NOMO-1 treated with DMSO at 0.1 percent for 48 hours (cell line): Measurements from ENCODE around the gene DCAF4L1.

Source experiments
- DNase-seq: peaks from one replicate; lab custom pipeline; 2025; ENCODE audit not compliant: unreplicated experiment; lab: John Stamatoyannopoulos, UW

DCAF4L1 gene

DNA sequence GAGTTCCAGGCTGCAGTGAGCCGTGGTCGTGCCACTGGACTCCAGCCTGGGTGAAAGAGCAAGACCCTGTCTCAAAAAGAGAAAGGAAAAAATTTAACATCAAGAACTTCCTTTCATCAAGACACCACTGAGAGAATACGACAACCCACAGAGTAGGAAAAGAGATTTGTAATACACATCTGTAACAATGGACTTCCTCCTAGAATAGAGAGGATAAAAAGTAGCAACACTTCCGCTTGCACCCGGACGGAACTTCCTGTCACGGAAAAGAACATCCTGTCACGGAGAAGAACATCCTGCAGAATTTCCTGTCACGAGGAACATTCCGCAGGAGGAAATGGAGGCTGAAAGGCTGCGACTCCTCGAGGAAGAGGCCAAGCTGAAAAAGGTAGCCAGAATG is at the start of gene DCAF4L1:
DCAF4L1 (plus strand) TSS at position 301 of the 400 bp plus-strand sequence; CDS start at position 338, 37 bp downstream.
- DNase-seq: no peak

DNA sequence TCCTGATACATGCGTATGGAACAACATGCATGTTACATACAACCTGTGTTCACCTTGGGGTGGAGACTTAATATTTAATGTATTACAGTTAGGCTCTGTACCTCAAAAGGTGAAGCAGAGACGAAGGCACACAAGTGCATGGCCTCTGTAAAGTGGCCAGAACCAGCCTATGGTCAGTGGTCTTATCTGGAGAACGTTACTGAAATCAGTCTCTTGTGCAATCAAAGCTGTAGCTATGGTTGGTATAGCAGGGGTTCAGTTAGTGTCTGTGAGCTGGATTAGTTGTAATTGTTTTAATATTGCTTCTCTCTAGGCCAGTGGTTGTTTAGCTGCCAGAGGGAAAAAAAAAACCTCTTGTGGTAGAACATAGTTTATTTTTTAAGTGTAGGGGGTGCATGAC is 48.6 kb upstream of the DCAF4L1 start:
- DNase-seq: no peak

- peak; percentile 88 for DNase-seq
These were observed 47.5 kb upstream of the DCAF4L1 start for GRCh38 chr4:41933997-41934503.

- peak; percentile 88 for DNase-seq
These were observed 47.0 kb upstream of the DCAF4L1 start for GRCh38 chr4:41934514-41934900.

- peak; percentile 92 for DNase-seq
These were observed 46.5 kb upstream of the DCAF4L1 start, which contains the start of gene TMEM33 for GRCh38 chr4:41934901-41935651. TSS of gene TMEM33 (plus strand) at chr4:41935429. CDS start at chr4:41935485, 56 bp downstream.

DNA sequence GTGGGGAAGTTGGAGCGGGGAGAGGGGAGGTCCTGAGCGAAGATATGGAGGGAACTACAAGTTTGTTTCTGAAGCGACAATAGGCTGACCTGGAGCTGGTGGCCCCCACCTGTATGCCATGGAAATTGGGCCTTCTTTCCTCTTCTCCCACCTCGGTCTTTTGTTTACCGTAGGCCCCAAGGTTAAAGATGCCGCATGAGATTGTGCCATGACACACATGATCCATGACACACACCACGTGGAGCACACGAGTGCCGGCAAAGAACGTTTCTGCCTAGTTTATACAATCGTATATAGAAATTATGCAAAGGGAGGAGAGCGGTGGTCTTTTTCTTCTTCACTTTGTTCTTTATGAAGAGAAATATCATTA is 45.9 kb upstream of the DCAF4L1 start:
- DNase-seq: no peak

GRCh38 chr4:41939016-41939626 is 42.4 kb upstream of the DCAF4L1 start:
- DNase-seq: peak; percentile 86

- no peak for DNase-seq
These were observed 40.7 kb upstream of the DCAF4L1 start for GRCh38 chr4:41940834-41941233.

- no peak for DNase-seq
These were observed 38.0 kb upstream of the DCAF4L1 start for GRCh38 chr4:41943506-41943905.

GRCh38 chr4:41944089-41944488 is 37.5 kb upstream of the DCAF4L1 start:
- DNase-seq: no peak

- no peak for DNase-seq
These were observed 32.0 kb upstream of the DCAF4L1 start for GRCh38 chr4:41949531-41949930.

DNA sequence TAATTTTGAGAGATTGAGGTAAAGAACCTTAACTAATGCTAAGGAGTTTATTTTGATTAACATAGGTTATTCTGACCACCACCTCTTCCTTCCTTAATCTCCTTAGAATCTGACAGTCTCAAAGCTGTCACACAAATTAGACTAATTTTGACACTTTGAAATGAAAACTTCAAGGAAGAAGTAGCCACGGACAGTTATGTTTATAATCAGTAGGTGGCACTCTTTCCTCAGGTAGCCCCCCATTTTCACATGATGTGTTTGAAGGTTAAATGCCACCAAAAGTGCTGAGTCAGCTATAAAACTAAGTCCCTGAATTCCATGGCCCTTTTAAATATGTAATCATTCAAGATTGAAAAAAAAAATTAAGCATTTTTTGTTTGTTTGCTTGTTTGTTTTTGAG is 23.9 kb upstream of the DCAF4L1 start:
- peak; percentile 16 for DNase-seq

DNA sequence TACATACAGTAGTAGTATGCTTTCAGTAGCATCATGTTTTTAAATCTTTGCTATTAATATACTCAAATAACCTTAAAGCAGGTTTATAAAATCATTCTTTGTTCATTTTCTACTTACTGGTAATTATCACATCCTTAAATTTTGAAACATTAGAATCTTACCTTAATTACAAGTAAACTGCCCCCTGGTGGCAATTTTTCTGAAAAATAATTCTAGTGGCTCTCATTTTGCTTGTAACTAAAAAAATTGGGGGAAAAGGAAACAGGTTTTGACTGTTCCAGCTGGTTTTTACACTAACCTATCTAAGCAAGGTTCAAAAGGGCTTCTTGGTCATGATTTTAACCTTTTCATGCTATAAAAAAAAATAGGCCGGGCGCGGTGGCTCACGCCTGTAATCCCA is 18.5 kb upstream of the DCAF4L1 start:
- no peak for DNase-seq

DNA sequence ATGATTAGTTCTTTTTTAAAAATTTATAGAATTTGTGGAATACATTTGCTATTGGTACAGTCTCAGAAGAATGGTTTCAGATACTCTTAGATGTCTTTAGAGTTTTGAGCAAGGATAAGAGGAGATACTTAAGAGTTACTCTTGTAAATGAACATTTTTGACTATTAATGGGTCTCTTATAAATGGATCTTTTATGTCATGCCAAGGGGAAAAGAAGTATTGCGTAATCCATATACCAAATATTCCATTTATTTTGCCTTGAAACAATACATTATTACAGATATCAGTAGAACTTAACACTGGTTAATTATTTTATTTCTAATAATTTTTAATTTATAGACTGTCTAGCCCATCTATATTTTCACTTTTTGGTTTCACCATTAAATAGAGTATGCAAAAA is 17.2 kb upstream of the DCAF4L1 start:
- no peak for DNase-seq

GRCh38 chr4:41967392-41967791 is 14.2 kb upstream of the DCAF4L1 start:
- no peak for DNase-seq

DNA sequence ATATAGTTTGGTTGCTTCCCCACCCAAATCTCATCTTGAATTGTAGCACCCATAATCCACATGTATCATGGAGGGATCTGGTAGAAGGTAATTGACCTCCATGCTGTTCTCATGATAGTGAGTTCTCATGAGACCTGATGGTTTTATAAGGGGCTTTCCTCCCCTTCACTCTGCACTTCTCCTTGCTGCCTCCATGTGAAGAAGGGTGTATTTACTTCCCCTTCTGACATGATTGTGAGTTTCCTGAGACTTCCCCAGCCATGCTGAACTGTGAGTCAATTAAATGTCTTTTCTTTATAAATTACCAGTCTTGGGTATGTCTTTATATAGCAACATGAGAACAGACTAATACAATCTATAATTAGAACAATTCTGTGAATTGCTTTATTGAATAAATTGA is 11.9 kb upstream of the DCAF4L1 start:
- DNase-seq: peak; percentile 13

DNA sequence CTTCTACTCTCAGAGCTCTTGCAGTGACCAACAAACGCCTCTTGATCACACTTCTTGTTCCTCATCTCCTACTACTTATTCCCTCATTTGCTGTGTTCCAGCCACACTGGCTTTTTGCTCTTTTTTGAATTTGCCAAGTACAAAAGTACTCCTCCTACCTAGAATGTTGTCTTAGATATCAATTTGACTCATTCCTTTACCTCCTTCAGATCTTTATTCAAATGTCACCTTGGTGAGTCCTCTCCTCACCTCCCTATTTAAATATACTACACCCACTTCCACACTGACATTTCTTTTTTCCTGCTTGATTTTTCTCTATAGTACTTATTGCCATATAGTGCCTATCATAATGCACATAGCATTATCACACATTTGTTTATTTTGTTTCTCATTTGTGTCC is 6.2 kb upstream of the DCAF4L1 start:
- no peak for DNase-seq

DNA sequence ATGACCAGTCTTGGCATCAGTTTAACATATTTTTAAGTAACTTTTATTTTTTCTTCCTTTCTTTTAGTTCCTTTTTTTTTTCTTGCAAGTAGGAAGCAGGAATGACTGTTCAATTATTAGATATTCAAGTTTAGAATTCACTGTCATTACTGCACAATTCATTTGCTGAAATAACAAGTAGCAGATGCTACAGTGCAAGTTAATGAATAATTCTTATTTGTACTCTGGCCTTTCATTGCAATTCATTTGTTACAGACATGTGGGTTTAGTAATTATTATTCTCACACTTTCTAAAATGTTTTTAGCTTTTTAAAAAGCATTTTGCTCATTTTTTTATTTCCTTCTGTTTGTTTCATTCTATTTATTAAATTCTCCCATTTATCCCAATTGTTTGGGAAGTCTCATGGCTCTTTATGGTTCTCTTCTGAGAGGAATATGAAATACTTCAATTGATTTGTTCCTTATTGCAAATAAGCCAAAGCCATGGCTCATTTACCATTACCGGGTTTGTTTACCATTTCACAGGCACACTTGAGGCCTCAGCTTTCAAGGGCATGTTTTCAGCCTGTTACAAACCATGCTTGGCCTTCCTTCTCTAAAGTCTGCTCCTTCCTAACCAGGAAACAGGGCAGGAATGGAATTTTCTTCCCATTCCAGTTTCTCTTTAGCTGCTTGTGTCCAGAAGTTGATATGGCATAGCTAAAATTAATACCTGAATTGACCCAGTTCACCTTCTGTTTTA is 4.6 kb upstream of the DCAF4L1 start:
- DNase-seq: no peak

DNA sequence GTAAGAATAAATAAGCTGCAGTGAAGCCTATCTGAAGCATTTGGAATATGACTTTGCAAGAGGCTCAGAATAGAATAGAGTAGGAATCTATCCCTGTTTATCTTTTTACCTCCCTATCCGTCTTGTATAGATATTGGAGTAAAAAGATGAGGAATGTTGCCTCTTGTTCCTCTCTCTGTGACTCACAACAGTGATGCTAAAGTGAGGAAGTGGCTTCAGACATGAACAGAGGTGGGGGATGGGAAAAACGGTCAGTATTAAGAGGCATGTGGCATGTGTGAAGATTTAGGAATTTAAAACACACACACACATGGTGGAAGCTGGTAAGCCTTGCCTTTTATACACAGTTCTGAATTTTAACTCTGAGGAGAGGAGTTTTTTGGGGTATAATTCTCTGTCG is 3.8 kb upstream of the DCAF4L1 start:
- DNase-seq: peak; percentile 50

GRCh38 chr4:41982716-41983115 is 1.2 kb downstream of the DCAF4L1 start:
- no peak for DNase-seq

- no peak for DNase-seq
These were observed 3.6 kb downstream of the DCAF4L1 start for GRCh38 chr4:41985151-41985550.

DNA sequence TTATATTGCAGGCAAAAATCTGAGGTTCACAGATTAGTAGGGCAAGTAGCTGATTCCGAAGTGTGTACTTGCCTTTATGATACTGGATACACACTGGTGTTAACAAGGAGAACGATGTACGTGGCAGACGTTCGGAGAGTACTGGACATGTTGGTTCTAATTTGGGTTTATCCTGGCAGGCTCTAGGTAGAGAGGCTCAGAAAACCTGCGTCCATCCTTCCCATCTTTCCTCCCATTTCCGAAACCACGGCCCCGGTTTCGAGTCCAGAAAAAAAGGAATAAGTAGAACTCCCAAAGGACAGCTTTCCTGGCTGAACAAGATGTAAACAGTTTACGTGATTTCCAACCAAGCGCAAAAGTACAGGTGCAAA is 8.4 kb downstream of the DCAF4L1 start:
- no peak for DNase-seq
